PC-9 (cell line): ENCODE data around the gene LRIG1. TPM values are rescaled to one million over a fixed set of nuclear protein-coding genes. Genes with fewer than 3 reads are reported as not detected.

ENCODE experiments used
- BruUV-seq: library from RNA; stranded (reverse); fragments of 400-500 nt; replicated peaks from 2 replicates; lab custom pipeline; 2021; lab: Mats Ljungman, UMichigan
- CTCF ChIA-PET: fragments of 300-600 bp; sonication (Branson Sonifier 250); formaldehyde crosslinking; loops from one replicate; lab custom pipeline; 2022; ENCODE audit warnings: antibody characterized with exemption; lab: Charles Lee
- POLR2A ChIA-PET: fragments of 300-600 bp; sonication (Branson Sonifier 250); formaldehyde crosslinking; loops from one replicate; lab custom pipeline; 2022; ENCODE audit warnings: antibody characterized with exemption; ENCODE audit not compliant: unreplicated experiment; lab: Charles Lee
- DNase-seq, 2 experiments: peaks; one replicate each; pipeline versions ENCODE4 v3.0.0 to v3.0.0-alpha.2; 2015 to 2022; ENCODE audit warnings: mixed read lengths in 1 of 2
- H2AFZ ChIP-seq: fragments of 200-600 bp; sonication (generic); 2 replicates; pipeline ENCODE4 v1.8.1; 2017; ENCODE audit warnings: antibody characterized with exemption
- H3F3A ChIP-seq: fragments of 200-600 bp; sonication (generic); 2 replicates; pipeline ENCODE4 v1.8.1; 2017; ENCODE audit warnings: antibody characterized with exemption, mild to moderate bottlenecking, low read depth; ENCODE audit not compliant: insufficient read depth
- H3K27ac ChIP-seq: fragments of 200-600 bp; sonication (generic); 2 replicates; pipeline ENCODE4 v1.6.1; 2016; ENCODE audit warnings: mixed run types
- H3K27me3 ChIP-seq: fragments of 200-600 bp; sonication (generic); 2 replicates; pipeline ENCODE4 v1.6.1; 2016; ENCODE audit warnings: low read depth, mixed run types; ENCODE audit not compliant: insufficient read depth
- H3K36me3 ChIP-seq: fragments of 200-600 bp; sonication (generic); 2 replicates; pipeline ENCODE4 v1.6.1; 2016; ENCODE audit warnings: low read depth, mixed run types
- H3K4me1 ChIP-seq: fragments of 200-600 bp; sonication (generic); replicated peaks from 2 replicates; pipeline ENCODE4 v1.6.1; 2016; ENCODE audit warnings: mixed run types; ENCODE audit not compliant: insufficient read depth
- H3K4me2 ChIP-seq: fragments of 200-600 bp; sonication (generic); 2 replicates; pipeline ENCODE4 v1.6.1; 2017; ENCODE audit warnings: mixed run types
- H3K4me3 ChIP-seq: fragments of 200-600 bp; sonication (generic); 2 replicates; pipeline ENCODE4 v1.6.1; 2016; ENCODE audit warnings: mixed run types
- H3K79me2 ChIP-seq: fragments of 200-600 bp; sonication (generic); 2 replicates; pipeline ENCODE4 v1.6.1; 2017; ENCODE audit warnings: low read depth, mixed run types
- H3K9me2 ChIP-seq: fragments of 200-600 bp; sonication (generic); 2 replicates; pipeline ENCODE4 v1.8.1; 2017; ENCODE audit warnings: mild to moderate bottlenecking; ENCODE audit not compliant: insufficient read depth
- H3K9me3 ChIP-seq: fragments of 200-600 bp; sonication (generic); 2 replicates; pipeline ENCODE4 v1.8.1; 2016; ENCODE audit warnings: low read depth; ENCODE audit not compliant: insufficient read depth
- H4K20me1 ChIP-seq: fragments of 200-600 bp; sonication (generic); 2 replicates; pipeline ENCODE4 v1.8.1; 2017; ENCODE audit not compliant: insufficient read depth
- EZH2 ChIP-seq: fragments of 200-600 bp; sonication (generic); IDR thresholded peaks from 2 replicates; pipeline ENCODE4 v1.8.0; 2017; ENCODE audit warnings: antibody characterized with exemption, low read depth
- intact Hi-C: fragments of 100-400 bp; cut with micrococcal nuclease; formaldehyde crosslinking; loops from one replicate; pipeline ENCODE4 v1.10.0; 2022; ENCODE audit not compliant: unreplicated experiment
- total RNA-seq: library from RNA; stranded (reverse); gene quantifications from 2 replicates; pipeline ENCODE4 v1.2.3, GENCODE V29; 2021
- TF ChIP-seq, protein P1 (sequence below): fragments of 200-600 bp; sonication (generic); conservative IDR thresholded peaks from 2 replicates; pipeline ENCODE4 v1.6.1; 2017; ENCODE audit warnings: mixed run types, antibody characterized with exemption, mild to moderate bottlenecking, moderate library complexity

Gene LRIG1
- total RNA-seq, 1 experiment from 2014 or later: not detected

DNA sequence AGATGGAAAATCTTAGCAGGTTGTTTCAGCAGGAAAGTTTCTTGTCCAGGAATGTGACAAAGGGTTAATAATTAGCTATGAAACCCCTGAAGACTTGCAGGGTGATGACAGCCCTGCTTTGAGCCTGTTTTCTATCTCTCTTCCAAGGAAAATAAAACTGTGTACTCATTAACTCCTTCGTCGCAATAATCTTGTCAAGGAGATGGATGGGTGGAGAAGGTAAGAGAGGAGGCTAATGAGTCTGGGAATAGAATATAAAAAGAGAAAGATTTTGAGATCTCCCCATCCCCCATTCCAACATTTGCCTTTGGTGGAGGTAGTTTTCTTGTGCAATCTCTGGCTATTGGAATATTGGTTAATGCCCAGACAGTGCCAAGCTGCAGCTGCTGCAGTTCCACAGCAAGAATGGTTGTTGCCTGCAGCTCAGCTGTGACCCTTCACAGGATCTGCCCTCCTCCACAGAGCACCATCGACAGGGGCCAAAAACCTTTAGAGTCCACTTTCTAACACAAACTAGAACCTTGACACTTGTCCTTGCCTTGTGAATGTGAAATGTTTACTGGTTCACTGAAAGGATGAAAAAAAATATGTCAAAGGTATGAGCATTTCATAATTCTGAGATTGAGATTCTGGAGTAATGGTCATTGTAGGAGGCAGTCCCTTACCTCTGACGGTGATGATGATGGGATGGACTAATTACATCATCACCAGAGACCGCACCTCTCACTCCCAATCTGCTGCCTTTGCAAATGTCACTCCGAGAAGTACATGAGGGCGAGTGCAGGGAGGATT, 4.2 kb upstream of the LRIG1 start:
- Histone ChIP-seq H3K4me3 (no peak overlapping the region), H3K4me2 (no peak overlapping the region), H3K9me3 (no peaks in the 10 kb centered on the region), H2AFZ (no peak overlapping the region), H3K9me2 (no peaks in the 10 kb centered on the region), H3K4me1 (no peaks in the 10 kb centered on the region), H3K79me2 (no peaks in the 10 kb centered on the region), H3K36me3 (no peaks in the 10 kb centered on the region), H4K20me1 (no peaks in the 10 kb centered on the region), H3F3A (no peaks in the 10 kb centered on the region), H3K27me3 (no peaks in the 10 kb centered on the region), H3K27ac (no peak overlapping the region)
- CTCF ChIA-PET: no interaction called here
- DNase-seq: no peak
- TF ChIP-seq, protein P1, sequence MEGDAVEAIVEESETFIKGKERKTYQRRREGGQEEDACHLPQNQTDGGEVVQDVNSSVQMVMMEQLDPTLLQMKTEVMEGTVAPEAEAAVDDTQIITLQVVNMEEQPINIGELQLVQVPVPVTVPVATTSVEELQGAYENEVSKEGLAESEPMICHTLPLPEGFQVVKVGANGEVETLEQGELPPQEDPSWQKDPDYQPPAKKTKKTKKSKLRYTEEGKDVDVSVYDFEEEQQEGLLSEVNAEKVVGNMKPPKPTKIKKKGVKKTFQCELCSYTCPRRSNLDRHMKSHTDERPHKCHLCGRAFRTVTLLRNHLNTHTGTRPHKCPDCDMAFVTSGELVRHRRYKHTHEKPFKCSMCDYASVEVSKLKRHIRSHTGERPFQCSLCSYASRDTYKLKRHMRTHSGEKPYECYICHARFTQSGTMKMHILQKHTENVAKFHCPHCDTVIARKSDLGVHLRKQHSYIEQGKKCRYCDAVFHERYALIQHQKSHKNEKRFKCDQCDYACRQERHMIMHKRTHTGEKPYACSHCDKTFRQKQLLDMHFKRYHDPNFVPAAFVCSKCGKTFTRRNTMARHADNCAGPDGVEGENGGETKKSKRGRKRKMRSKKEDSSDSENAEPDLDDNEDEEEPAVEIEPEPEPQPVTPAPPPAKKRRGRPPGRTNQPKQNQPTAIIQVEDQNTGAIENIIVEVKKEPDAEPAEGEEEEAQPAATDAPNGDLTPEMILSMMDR: no peak
- TF ChIP-seq EZH2: no peak
- POLR2A ChIA-PET: no interaction called here
- no TSS peak for BruUV-seq
- intact Hi-C loops: no loop called here

DNA sequence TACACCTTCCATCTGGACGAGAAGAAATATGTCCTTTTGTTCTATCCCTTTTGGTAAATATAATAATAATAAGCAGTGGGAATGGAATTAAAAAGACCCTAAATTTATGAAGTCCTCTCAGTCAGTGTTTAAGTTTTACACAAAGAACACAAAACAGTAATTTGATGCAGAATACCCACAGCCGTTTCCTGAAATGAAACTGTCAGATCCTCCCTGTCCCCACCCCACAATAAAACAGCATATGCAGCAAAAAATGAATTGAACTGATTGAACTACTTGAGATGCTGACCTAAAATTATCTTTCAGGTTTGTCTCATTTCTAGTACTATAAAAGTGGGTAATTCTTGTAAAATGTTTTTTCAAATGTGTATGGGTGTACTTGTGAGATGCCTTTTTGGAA, 2.2 kb upstream of the LRIG1 start:
- no peak for DNase-seq
- no peak overlapping the region for H2AFZ ChIP-seq
- TF ChIP-seq, protein P1: no peak
- TF ChIP-seq EZH2: no peak
- no peaks in the 10 kb centered on the region for H3K9me2 ChIP-seq
- no TSS peak for BruUV-seq
- no peaks in the 10 kb centered on the region for H3F3A ChIP-seq
- ChIA-PET POLR2A (no interaction called here), CTCF (no interaction called here)
- H3K27ac ChIP-seq: no peak overlapping the region
- intact Hi-C loops: no loop called here
- H3K4me1 ChIP-seq: no peaks in the 10 kb centered on the region
- H3K9me3 ChIP-seq: no peaks in the 10 kb centered on the region
- H3K4me3 ChIP-seq: no peak overlapping the region
- no peaks in the 10 kb centered on the region for H3K79me2 ChIP-seq
- H3K27me3 ChIP-seq: no peaks in the 10 kb centered on the region
- H4K20me1 ChIP-seq: no peaks in the 10 kb centered on the region
- no peak overlapping the region for H3K4me2 ChIP-seq
- no peaks in the 10 kb centered on the region for H3K36me3 ChIP-seq

DNA sequence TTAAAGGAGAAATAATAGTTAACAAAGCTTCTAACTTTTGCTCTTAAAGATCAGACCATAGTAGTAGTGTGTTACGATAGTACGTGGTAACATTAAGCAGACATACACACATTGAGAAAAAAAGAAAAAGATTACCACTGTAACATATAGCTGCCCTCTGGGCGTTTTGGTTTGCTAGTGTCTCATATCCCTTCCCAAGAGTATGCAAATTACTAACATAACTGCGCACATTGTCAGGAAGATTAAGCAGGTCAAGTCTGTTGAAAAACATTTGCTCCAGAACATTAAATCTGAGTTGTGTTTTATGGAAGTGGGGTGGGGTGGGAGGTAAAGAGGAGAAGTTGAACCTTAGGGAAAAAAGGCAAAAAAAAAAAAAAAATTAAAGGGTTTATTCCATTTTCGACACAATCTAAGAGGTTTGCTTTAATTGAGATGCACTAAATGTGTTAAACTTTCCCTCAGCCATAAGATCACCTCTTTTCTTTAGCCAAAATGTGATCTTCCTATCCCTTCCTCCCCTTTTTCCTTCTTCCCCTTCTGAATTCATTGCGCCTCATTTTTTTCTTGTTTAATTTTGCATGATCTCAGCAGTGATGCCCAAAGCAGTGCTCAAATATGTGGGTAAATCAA, 1.5 kb upstream of the LRIG1 start:
- TF ChIP-seq, protein P1: no peak
- no peak for TF ChIP-seq EZH2
- Histone ChIP-seq H3K36me3 (no peaks in the 10 kb centered on the region), H3K27me3 (no peaks in the 10 kb centered on the region), H3K4me2 (no peak overlapping the region), H3F3A (no peaks in the 10 kb centered on the region), H4K20me1 (no peaks in the 10 kb centered on the region), H3K27ac (no peak overlapping the region), H3K4me3 (no peak overlapping the region), H3K9me3 (no peaks in the 10 kb centered on the region), H3K4me1 (no peaks in the 10 kb centered on the region), H3K79me2 (no peaks in the 10 kb centered on the region), H2AFZ (no peak overlapping the region), H3K9me2 (no peaks in the 10 kb centered on the region)
- ChIA-PET CTCF (no interaction called here), POLR2A (no interaction called here)
- DNase-seq: no peak
- no TSS peak for BruUV-seq
- intact Hi-C loops: no loop called here
